ENCODE data around the gene MEN1.
A peak's percentile ranks its signal among the peaks of the same experiment; 100 is the strongest.

MEN1 gene

GRCh38 chr11:64810271-64810890, at the start of gene MEN1:
MEN1 (minus strand) TSS chr11:64810551; CDS start chr11:64810109, 442 bp downstream.
- peak; percentile 96 for ATAC-seq

DNA sequence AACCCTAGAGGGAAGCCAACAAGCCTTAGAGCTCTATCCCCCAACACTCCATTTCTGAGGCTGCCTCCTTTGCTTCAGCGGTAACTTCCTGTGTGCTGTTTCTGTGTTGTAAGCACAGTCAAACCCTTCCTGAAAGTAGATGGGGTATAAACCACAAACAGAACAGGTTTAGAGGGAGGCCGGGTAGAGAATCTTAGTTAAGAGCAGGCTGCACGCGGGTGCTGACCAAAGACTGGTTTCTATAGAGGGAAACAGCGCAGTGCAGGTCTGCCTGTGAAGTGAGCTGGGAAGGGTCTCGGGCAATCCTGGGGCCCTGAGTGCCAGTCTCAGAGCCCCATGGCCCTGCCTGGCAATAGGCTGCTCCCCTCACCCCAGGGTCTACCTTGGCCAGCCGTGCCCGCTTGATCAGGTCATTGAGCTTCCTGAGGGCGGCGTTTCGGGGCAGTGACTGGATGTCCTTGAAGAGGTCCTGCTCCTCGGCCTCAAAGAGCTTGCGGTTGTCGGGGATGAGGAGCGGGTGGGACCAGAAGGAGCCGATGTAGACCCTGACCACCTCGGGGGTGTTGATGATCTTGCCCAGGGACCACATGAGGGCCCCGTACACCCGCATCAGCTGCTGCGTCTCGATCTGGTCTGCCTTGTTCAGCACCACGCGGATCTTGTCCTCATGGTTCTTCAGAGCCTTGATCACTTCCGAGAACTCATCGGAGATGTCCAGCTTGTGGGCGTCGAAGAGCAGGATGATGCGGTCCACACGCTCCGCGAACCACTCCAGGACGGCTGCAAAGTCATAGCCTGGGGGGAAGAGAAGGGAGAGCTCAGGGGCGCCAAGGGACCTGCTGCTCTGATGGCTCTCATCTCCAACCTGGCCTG, 49.4 kb upstream of the MEN1 start:
- ATAC-seq, result peak; percentile 66

More at GRCh38 chr11:64810271-64810890, at the start of gene MEN1:
- peak; percentile 87 for DNase-seq

GRCh38 chr11:64858467-64859263, 48.3 kb upstream of the MEN1 start:
- DNase-seq (peak; percentile 72), ATAC-seq (peak; percentile 48)

More for the DNA sequence above, 49.4 kb upstream of the MEN1 start:
- peak; percentile 70 for DNase-seq

DNA sequence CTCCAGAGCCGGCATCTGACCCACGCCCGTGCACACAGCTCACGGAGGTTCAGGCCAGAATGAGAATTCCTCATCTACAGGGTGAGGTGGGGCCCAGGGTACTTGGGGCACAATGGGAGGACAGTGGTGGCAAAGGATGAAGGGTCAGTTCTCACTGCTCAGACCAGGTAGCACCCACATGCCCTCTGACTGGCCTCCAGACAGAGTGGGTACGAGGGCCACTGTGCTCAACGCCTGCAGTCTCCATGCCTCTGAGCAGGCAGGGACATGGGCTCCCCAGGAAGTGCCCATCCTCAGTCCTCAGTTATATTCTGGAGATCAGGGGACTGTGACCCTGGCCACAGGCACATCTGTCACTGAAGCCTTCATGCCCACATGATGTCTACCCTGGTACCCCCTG, 47.1 kb upstream of the MEN1 start:
- ATAC-seq (no peak), DNase-seq (no peak)

GRCh38 chr11:64856382-64857227, 46.3 kb upstream of the MEN1 start:
- DNase-seq, result peak; percentile 83
- ATAC-seq, result peak; percentile 45

GRCh38 chr11:64855596-64856304, 45.4 kb upstream of the MEN1 start:
- DNase-seq, result no peak

DNA sequence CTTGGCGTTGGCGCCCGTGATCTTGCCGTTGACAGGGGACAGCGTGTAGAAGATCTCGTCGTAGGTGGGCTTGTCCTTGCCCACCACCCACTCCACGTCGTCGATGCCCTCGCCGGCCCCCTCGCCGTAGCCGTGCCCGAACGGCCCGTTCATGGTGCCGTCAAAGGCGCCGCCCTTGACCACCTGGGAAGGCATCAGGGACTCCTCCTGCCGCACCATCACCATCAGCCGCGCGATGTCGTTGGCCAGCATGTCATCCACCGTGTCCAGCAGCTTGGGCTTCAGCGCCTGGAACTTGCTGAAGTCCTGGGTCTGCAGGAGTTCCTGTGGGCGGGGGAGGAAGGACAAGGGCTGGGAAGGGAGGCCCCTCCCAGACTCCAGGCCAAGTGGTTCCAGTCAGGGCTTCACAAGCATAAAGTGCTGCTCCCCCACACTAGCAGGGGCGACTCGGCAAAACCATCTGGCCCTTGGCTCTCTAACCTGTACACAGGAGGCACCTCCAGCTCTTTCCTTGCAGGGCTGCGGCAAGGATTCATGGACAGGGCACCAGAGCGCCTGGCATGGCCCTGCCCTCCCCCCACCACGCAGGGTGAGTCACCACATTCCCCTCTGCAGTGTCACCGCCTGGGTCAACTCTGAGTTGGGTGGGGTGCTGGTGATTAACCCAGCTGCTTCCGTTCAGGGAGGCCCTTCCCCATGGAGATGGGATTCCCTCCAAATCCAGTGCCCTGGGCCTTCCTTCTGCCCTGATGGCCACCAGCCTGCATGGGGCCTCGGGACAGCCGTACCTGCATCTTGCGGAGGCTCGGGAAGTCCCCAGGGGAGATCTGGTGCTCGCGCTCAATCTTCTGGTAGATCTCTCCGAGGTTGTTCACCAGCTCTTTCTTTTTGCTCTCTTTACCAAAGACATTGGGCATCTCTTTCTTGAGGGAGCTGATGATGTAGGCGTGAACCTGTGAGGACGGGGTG, 44.5 kb upstream of the MEN1 start:
- peak; percentile 71 for DNase-seq
- no peak for ATAC-seq

More at GRCh38 chr11:64855596-64856304, 45.4 kb upstream of the MEN1 start:
- ATAC-seq, result no peak

DNA sequence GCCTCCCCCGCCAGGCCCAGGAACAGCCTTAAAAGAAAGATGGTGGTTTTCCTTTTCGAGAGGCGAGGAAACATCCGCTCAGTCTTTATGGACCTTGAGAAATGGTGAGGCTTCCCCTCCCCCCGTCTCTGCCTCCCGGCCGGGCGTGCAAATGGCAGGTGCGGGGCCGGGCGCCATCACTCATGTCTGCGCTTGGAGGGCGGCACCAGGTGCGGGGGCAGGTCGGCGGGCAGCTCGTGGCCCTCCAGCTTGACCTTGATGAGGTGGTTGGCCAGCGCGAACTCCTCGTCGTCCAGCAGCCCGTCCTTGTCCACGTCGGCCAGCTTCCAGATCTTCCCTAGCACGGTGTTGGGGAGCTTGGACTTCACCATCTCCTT, 43.8 kb upstream of the MEN1 start:
- ATAC-seq (no peak), DNase-seq (no peak)

GRCh38 chr11:64853709-64854108, 43.4 kb upstream of the MEN1 start:
- no peak for DNase-seq

GRCh38 chr11:64852804-64853509, 42.6 kb upstream of the MEN1 start:
- DNase-seq, result peak; percentile 49
- no peak for ATAC-seq

More at GRCh38 chr11:64853709-64854108, 43.4 kb upstream of the MEN1 start:
- no peak for ATAC-seq

GRCh38 chr11:64851831-64852351, 41.5 kb upstream of the MEN1 start:
- DNase-seq, result no peak
- ATAC-seq, result no peak

DNA sequence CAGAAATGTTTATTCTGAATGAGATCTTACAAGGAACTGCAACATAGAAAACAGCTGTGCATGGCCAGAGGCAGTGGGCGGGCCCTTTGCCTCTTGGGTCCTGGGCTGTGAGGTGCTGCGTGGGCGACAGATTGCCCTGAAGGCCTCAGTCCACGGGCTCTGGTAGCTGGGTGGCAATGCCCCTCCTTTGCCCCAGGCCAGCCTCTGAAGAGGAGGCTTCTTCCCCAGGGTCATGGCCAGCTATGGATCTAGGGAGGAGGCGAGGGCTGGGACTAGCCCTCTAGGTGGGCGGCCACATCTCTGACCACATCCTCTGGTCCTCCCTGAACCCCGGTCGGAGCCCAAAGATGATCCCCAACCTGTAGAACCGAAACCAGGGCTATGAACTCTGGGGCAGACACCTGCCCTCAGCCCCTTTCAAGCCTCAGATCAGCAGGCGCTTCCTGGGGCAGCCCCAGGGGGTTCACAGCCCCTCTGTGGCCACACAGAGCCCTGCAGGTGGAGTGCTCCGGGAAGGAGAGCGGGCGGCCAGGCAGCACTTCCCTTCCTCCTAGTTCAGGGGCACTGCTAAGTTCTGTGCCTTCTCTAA, 40.7 kb upstream of the MEN1 start:
- peak; percentile 78 for DNase-seq

DNA sequence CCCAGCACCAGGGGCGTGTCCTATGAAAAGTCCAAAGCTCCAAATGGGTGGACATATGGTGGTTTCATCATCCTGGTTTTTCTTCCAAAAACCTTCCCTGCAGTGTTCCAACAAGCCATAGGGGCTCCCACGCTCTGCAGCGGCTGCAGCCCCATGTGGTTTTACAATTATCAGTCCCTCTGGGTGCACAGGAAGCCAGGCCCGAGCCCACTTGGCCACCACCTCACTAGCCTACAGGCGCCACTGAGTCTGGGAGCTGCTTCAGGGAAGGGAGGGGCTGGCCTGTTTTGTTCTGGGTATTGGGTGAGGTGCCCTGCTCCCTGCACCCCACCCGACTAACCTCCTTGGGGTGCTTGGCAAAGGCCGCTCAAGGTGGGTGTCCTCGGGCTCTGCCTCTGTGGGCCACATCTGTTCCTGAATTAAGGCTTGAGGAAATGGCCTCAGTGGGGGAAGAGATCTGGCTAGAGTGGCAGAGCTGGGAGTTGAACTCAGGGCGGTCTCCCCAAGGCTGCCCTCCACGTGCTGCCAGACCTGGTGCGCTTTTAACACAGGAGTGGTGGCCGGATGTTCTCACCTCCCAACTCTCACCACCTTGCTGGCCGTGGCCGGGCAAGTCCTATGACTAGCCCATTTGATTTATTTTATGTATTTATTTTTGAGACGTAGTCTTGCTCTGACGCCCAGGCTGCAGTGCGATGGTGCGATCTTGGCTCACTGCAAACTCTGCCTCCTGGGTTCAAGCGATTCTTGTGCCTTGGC, 39.4 kb upstream of the MEN1 start:
- no peak for DNase-seq
- ATAC-seq, result no peak

More for the DNA sequence above, 40.7 kb upstream of the MEN1 start:
- ATAC-seq, result peak; percentile 68

- ATAC-seq (no peak), DNase-seq (no peak)
Measured at GRCh38 chr11:64848826-64849597, 38.7 kb upstream of the MEN1 start.

DNA sequence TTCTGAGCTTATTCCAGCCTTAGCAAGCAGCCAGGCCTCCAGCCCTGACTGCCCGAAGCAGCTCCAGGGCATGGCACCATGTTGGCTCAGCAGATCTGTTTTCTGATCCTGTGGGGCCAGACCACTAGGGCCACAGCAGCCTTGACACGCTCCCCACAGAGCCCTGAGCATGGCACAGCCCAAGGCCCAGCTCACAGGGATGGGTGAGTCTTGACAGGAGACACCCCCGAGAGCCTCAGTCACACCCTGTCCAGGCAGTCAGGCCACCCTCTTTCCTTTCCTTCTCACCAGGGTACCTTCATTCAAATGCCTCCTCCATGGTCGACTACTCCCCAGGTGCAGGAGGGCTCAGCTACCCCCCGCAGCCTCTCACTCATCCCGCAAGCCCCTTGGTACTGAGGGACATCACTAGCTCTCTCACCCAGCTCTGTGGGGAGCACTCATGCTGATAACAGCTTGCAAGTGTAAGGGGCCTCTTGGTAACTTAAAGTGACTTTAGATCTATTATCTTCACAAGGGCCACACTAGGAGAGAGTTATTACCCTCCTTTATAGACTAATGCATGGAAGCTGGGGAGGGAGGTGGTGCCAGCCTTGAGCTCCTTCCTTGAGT, 38.0 kb upstream of the MEN1 start:
- no peak for ATAC-seq

GRCh38 chr11:64846998-64847666, 36.8 kb upstream of the MEN1 start:
- peak; percentile 67 for ATAC-seq
- peak; percentile 98 for DNase-seq

More for the DNA sequence above, 38.0 kb upstream of the MEN1 start:
- no peak for DNase-seq
